Tibial nerve (tissue), 4 donors: Measurements from ENCODE around the gene ELAVL1. TPM values are rescaled to one million over a fixed set of nuclear protein-coding genes. Genes with fewer than 3 reads are reported as not detected.

Experiments used
- DNase-seq, 2 donors: peaks; one replicate each; pipeline ENCODE4 v3.0.0-alpha.2; 2019; ENCODE audit warnings: low spot score in 2 of 2
- H3K27ac ChIP-seq, 4 donors: fragments of 200-600 bp; sonication (generic) in 3 of 4; one replicate each; pipeline ENCODE4 v1.5.1; 2017 to 2019; ENCODE audit warnings: mild to moderate bottlenecking in 1 of 4
- H3K27me3 ChIP-seq, 2 donors: fragments of 200-600 bp; sonication (generic) in 1 of 2; one replicate each; pipeline versions ENCODE4 v1.5.1 to v1.6.0; 2017 to 2019
- H3K36me3 ChIP-seq, 3 donors: fragments of 200-600 bp; sonication (generic); one replicate each; pipeline ENCODE4 v1.5.1; 2018 to 2019
- H3K4me1 ChIP-seq, 4 donors: fragments of 200-600 bp; sonication (generic) in 3 of 4; one replicate each; pipeline ENCODE4 v1.5.1; 2017 to 2019
- H3K4me3 ChIP-seq, 4 donors: fragments of 200-600 bp; sonication (generic) in 3 of 4; one replicate each; pipeline ENCODE4 v1.5.1; 2017 to 2019; ENCODE audit warnings: mild to moderate bottlenecking in 1 of 4, moderate library complexity in 1 of 4
- H3K9me3 ChIP-seq, 4 donors: fragments of 200-600 bp; sonication (generic) in 3 of 4; one replicate each; pipeline ENCODE4 v1.5.1; 2017 to 2019
- EP300 ChIP-seq, 2 donors: sonication (generic); formaldehyde crosslinking; IDR thresholded peaks; one replicate each; pipeline ENCODE4 v1.6.1; 2017; ENCODE audit warnings: antibody characterized with exemption in 2 of 2, mild to moderate bottlenecking in 1 of 2
- POLR2A ChIP-seq, 2 donors: fragments of 450-650 bp; IDR thresholded peaks; one replicate each; pipeline ENCODE4 v1.6.1; 2017; ENCODE audit warnings: antibody characterized with exemption in 2 of 2, mild to moderate bottlenecking in 2 of 2, moderate library complexity in 2 of 2
- WGBS, 2 donors: methylation state at CpG; one replicate each; pipeline ENCODE4 v1.1.5; 2018; 5-methylcytosine and 5-hydroxymethylcytosine counted together
- total RNA-seq, 4 donors: library from RNA; depleted of rRNA; stranded (reverse); fragments of >200 nt; gene quantifications; one replicate each; pipeline ENCODE4 v1.1.0, GENCODE V29; 2016
- TF ChIP-seq, protein P1 (sequence below), 5 experiments: fragments of 200-600 bp in 3 of 5; fragments of 450-650 bp in 2 of 5; sonication (generic) in 3 of 5; IDR thresholded peaks; one replicate each; pipeline ENCODE4 v1.5.1; 2016 to 2019; ENCODE audit warnings: antibody characterized with exemption in 5 of 5, mild to moderate bottlenecking in 3 of 5, moderate library complexity in 2 of 5

The ELAVL1 gene
- total RNA-seq, 4 donors from 2014 or later, result 25.8 to 36.4 (median 27.7) TPM

DNA sequence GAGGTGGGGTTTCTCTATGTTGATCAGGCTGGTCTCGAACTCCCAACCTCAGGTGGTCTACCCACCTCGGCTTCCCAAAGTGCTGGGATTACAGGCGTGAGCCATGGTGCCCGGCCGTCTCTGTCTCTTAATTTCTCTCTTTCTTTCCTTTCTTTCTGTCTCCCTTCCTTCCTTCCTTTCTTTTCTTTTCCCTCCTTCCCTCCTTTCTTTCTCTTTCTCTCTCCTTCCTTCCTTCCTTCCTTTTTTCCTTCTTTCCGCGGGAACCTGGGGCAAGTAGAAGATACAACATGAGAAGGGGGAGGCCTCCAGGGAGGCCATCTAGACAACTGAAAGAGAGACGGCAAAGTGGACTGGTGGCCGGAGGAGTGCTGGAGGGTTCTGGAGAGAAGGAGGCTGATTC, 15.2 kb upstream of the ELAVL1 start:
- no peak overlapping the region for H3K4me3 ChIP-seq

DNA sequence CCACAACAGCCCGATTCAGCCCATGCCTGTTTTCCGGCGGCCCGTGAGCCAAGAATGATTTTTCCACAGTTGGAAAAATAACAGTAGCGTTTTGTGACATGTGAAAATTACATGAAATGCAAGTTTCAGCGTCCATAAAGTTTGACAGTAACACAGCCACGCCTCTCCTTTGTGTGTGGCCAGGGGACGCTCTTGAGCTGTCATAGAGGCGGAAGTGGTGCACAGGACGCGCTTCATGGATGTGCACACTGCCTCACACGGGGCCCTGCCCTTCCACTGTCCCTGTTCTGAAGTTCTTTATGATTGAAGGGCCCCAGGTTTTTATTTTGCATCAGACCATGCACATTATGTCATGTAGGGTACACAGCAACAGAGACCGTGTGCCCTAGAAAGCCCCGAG, 12.4 kb upstream of the ELAVL1 start:
- peaks cover 0 to 9% (median 0%) of the 10 kb centered on the region in 3 donors for H3K36me3 ChIP-seq
- 57 to 72% methylated on average over 14 of the region's 14 CpGs for WGBS, 2 donors

More for the DNA sequence above, 15.2 kb upstream of the ELAVL1 start:
- DNase-seq, result no peak
- no peak overlapping the region for H3K27ac ChIP-seq
- no peak for TF ChIP-seq POLR2A (IDR thresholded peaks at IDR 0.05)
- no peak for TF ChIP-seq EP300 (IDR thresholded peaks at IDR 0.05)
- TF ChIP-seq, protein P1, sequence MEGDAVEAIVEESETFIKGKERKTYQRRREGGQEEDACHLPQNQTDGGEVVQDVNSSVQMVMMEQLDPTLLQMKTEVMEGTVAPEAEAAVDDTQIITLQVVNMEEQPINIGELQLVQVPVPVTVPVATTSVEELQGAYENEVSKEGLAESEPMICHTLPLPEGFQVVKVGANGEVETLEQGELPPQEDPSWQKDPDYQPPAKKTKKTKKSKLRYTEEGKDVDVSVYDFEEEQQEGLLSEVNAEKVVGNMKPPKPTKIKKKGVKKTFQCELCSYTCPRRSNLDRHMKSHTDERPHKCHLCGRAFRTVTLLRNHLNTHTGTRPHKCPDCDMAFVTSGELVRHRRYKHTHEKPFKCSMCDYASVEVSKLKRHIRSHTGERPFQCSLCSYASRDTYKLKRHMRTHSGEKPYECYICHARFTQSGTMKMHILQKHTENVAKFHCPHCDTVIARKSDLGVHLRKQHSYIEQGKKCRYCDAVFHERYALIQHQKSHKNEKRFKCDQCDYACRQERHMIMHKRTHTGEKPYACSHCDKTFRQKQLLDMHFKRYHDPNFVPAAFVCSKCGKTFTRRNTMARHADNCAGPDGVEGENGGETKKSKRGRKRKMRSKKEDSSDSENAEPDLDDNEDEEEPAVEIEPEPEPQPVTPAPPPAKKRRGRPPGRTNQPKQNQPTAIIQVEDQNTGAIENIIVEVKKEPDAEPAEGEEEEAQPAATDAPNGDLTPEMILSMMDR (IDR thresholded peaks at IDR 0.05), result no peak
- WGBS, 2 donors, result 69 to 79% methylated on average over 9 of the region's 9 CpGs
- H3K36me3 ChIP-seq, result peaks cover 0 to 9% (median 0%) of the 10 kb centered on the region in 3 donors
- no peaks in the 10 kb centered on the region for H3K4me1 ChIP-seq
- no peaks in the 10 kb centered on the region for H3K9me3 ChIP-seq
- H3K27me3 ChIP-seq, result no peaks in the 10 kb centered on the region

DNA sequence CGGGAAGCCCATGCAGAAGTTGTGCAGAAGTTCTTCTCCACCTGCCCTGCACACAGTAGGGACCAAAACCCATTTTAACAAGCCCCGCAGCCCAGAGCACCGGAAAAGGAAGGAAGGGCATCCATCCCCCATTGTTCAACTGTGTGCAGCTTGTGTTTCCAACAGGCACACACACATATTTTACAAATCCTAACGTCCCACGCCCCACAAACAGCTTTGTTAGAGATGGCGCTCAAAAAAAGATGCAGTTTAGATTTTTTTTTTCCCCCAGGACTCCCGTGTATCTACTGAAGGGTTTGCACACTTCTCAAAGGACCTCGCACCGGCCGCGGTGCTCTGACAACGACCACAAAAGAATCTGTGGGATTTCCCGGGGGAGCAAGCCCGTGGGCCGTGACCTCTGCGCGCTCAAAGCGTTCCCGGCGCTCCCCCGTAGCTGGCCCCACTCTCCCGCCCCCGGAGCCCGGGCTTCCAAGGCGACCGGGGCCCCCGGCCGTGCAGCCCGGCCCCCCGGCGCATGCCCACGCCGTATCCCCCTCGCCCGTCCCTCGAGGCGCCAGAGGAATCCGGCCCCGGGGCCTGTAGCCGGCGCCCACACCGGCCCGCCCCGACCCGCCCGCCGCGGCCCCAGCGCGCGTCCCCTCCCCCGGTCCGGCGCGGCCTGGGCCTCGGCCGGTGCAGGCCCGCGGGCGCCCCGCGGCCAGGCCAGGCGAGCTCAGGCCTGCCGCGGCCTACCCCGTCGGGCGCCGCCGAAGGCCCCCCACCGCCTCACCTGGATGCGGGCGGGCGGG, 523 bp downstream of the ELAVL1 start:
- H3K27me3 ChIP-seq, result no peaks in the 10 kb centered on the region
- H3K4me3 ChIP-seq, result peak overlapping the region; percentile 57 to 95 (median 78)
- no peak for DNase-seq
- no peak for TF ChIP-seq POLR2A (IDR thresholded peaks at IDR 0.05)
- TF ChIP-seq, protein P1 (IDR thresholded peaks at IDR 0.05), result no peak
- TF ChIP-seq EP300 (IDR thresholded peaks at IDR 0.05), result no peak
- H3K4me1 ChIP-seq, result peaks cover 0 to 62% (median 42%) of the 10 kb centered on the region in 4 donors
- peaks cover 0 to 11% (median 0%) of the 10 kb centered on the region in 3 donors for H3K36me3 ChIP-seq
- no peaks in the 10 kb centered on the region for H3K9me3 ChIP-seq
- peak overlapping the region; percentile 15 to 91 (median 75) for H3K27ac ChIP-seq
- 0 to 1% methylated on average over 11 to 35 of the region's 74 CpGs for WGBS, 2 donors

More for the DNA sequence above, 12.4 kb upstream of the ELAVL1 start:
- H3K4me3 ChIP-seq, result no peak overlapping the region
- no peaks in the 10 kb centered on the region for H3K9me3 ChIP-seq
- DNase-seq, result no peak
- no peak for TF ChIP-seq POLR2A (IDR thresholded peaks at IDR 0.05)
- TF ChIP-seq, protein P1 (IDR thresholded peaks at IDR 0.05), result peak in 2 of 5 experiments; percentile 22 to 39
- no peak overlapping the region for H3K27ac ChIP-seq
- no peaks in the 10 kb centered on the region for H3K27me3 ChIP-seq
- no peaks in the 10 kb centered on the region for H3K4me1 ChIP-seq

DNA sequence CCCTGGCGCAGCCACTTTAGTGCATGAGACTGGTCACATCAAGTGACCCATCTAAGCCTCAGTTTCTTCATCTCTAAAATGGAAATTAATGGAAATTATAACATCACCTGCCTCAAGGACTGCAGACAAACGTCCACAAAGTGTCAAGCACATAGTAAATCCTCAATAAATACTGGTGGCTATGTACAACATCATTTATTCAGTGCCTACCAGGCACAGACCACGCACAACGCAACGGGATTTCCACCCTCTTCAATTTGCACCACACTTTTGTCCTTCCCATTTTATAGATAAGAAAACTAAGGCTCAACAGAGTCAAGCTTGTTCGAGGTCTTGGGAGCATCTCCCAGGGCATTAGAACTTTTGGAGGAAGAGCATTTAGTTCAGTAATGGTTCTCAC, 1.4 kb downstream of the ELAVL1 start:
- Histone ChIP-seq H3K27me3 (no peaks in the 10 kb centered on the region), H3K36me3 (peaks cover 0 to 14% (median 0%) of the 10 kb centered on the region in 3 donors), H3K4me1 (peaks cover 0 to 71% (median 42%) of the 10 kb centered on the region in 4 donors), H3K9me3 (no peaks in the 10 kb centered on the region), H3K27ac (peak overlapping the region in 2 of 4 donors; percentile 84 to 91), H3K4me3 (peak overlapping the region; percentile 57 to 95 (median 78))
- TF ChIP-seq EP300 (IDR thresholded peaks at IDR 0.05), result no peak
- TF ChIP-seq, protein P1 (IDR thresholded peaks at IDR 0.05), result no peak
- TF ChIP-seq POLR2A (IDR thresholded peaks at IDR 0.05), result no peak
- WGBS, 2 donors, result 60 to 68% methylated on average over 6 of the region's 6 CpGs
- DNase-seq, result no peak
